ENCODE data around the gene IGF2R. TPM values are rescaled to one million over a fixed set of nuclear protein-coding genes. Genes with fewer than 3 reads are reported as not detected.

Gene IGF2R
- polyA plus RNA-seq, 3 donors = 13.8 to 30.6 (median 14.2) TPM

Other genes with a start within 250 kb of the IGF2R start
- 10 to 100 TPM; 36.9 to 99.5 (median 96.0) TPM for gene WTAP, start 241.6 kb upstream of the IGF2R start, polyA plus RNA-seq
- 10 to 100 TPM in 2 of 3 donors, 1 to 10 TPM in 1; 9.9 to 18.8 (median 16.9) TPM for gene ACAT2, start 207.0 kb upstream of the IGF2R start, polyA plus RNA-seq
- gene TCP1, start 179.5 kb upstream of the IGF2R start, polyA plus RNA-seq = 100 to 1,000 TPM in 2 of 3 donors, 10 to 100 TPM in 1; 70.0 to 141 (median 108) TPM
- 10 to 100 TPM; 29.7 to 72.1 (median 51.7) TPM for gene MRPL18, start 178.6 kb upstream of the IGF2R start, polyA plus RNA-seq
- under 1 TPM; 0.07 to 0.56 (median 0.56) TPM for gene PNLDC1, start 168.8 kb upstream of the IGF2R start, polyA plus RNA-seq
- gene MAS1, start 78.1 kb upstream of the IGF2R start, polyA plus RNA-seq = under 1 TPM in 1 of 3 donors, not detected in 2; under 0.01 TPM
- under 1 TPM; 0.15 to 0.56 (median 0.55) TPM for gene SLC22A1, start 152.7 kb downstream of the IGF2R start, polyA plus RNA-seq